ENCODE measurements around the gene TMEM131L.

Gene TMEM131L

GRCh38 chr4:153518637-153519389 lies 52.7 kb downstream of the TMEM131L start:
- DNase-seq (ENCODE audit: extremely low spot score), result no peak
- ChIA-PET CTCF (interaction anchor here (0.9 to 3.0 kb wide), 4 partner anchors 13 to 35 kb away, joined by 3 to 8 read pairs (median 6); no protein-coding TSS in a partner anchor), POLR2A (no interaction called here)
- no peak for TF ChIP-seq CTCF (IDR thresholded peaks at IDR 0.05; ENCODE audit: control extremely low read depth, extremely low read depth, low read depth, missing control alignments)

GRCh38 chr4:153519687-153520086 lies 53.5 kb downstream of the TMEM131L start:
- ChIA-PET POLR2A (interaction anchor here (0.6 kb wide), 1 partner anchor 12 kb away, joined by 5 read pairs; no protein-coding TSS in a partner anchor), CTCF (interaction anchor here (1.1 to 2.0 kb wide), 2 partner anchors 14 to 25 kb away, joined by 3 to 6 read pairs; no protein-coding TSS in a partner anchor)
- no peak for DNase-seq (ENCODE audit: extremely low spot score)
- no peak for TF ChIP-seq CTCF (IDR thresholded peaks at IDR 0.05; ENCODE audit: control extremely low read depth, extremely low read depth, low read depth, missing control alignments)

- POLR2A ChIA-PET, result interaction anchor here (0.6 kb wide), 3 partner anchors 12 to 136 kb away, joined by 3 to 6 read pairs (median 5); no protein-coding TSS in a partner anchor
- CTCF ChIA-PET, result interaction anchor here (0.8 to 1.4 kb wide), 5 partner anchors 11 to 32 kb away, joined by 3 to 4 read pairs (median 3); no protein-coding TSS in a partner anchor
- DNase-seq (ENCODE audit: extremely low spot score), result no peak
- no peak for TF ChIP-seq CTCF (IDR thresholded peaks at IDR 0.05; ENCODE audit: control extremely low read depth, extremely low read depth, low read depth, missing control alignments)
These were observed 54.1 kb downstream of the TMEM131L start for GRCh38 chr4:153520227-153520626.

- CTCF ChIA-PET, result interaction anchor here (0.8 to 1.4 kb wide), 5 partner anchors 12 to 33 kb away, joined by 3 to 4 read pairs (median 3); no protein-coding TSS in a partner anchor
- POLR2A ChIA-PET, result interaction anchor here (0.6 kb wide), 2 partner anchors 34 to 137 kb away, joined by 3 to 6 read pairs; no protein-coding TSS in a partner anchor
- TF ChIP-seq CTCF (IDR thresholded peaks at IDR 0.05; ENCODE audit: control extremely low read depth, extremely low read depth, low read depth, missing control alignments), result no peak
- no peak for DNase-seq (ENCODE audit: extremely low spot score)
These were observed 54.7 kb downstream of the TMEM131L start for GRCh38 chr4:153520801-153521329.

- CTCF ChIA-PET, result interaction anchor here (1.3 to 1.4 kb wide), 3 partner anchors 14 to 34 kb away, joined by 3 to 4 read pairs (median 4); no protein-coding TSS in a partner anchor
These were observed 55.3 kb downstream of the TMEM131L start for GRCh38 chr4:153521478-153521877.

More at GRCh38 chr4:153521478-153521877, 55.3 kb downstream of the TMEM131L start:
- TF ChIP-seq CTCF (IDR thresholded peaks at IDR 0.05; ENCODE audit: control extremely low read depth, extremely low read depth, low read depth, missing control alignments), result peak; percentile 10
- no peak for DNase-seq (ENCODE audit: extremely low spot score)
- POLR2A ChIA-PET, result no interaction called here

Data from GM10248 (cell line).